Prostate gland (tissue), 2 donors: ENCODE results near the gene ELOVL2.

ENCODE experiments used
- CTCF ChIP-seq, 4 experiments: fragments of 200-600 bp in 2 of 4; fragments of 450-650 bp in 2 of 4; sonication (generic) in 2 of 4; IDR thresholded peaks; 1 replicate in 3 of 4; 2 replicates in 1 of 4; pipeline ENCODE4 v1.5.1; 2016 to 2019; ENCODE audit warnings: antibody characterized with exemption in 4 of 4, mild to moderate bottlenecking in 2 of 4, moderate library complexity in 2 of 4
- POLR2AphosphoS5 ChIP-seq: sonication (generic); formaldehyde crosslinking; IDR thresholded peaks from one replicate; pipeline ENCODE4 v1.6.1; 2017; ENCODE audit warnings: antibody characterized with exemption

- no peak for TF ChIP-seq CTCF (IDR thresholded peaks at IDR 0.05)
- no peak for TF ChIP-seq POLR2AphosphoS5
Observed at GRCh38 chr6:10970731-10971130, 73.4 kb downstream of the ELOVL2 start.
